Stimulated activated CD4-positive, alpha-beta T cell treated with anti-CD3 and anti-CD28 coated beads, TNF-alpha, amount 100 ng/mL, for 4 hours (primary cell): ENCODE data around the gene PTRH2.

Experiments used
- DNase-seq, 3 experiments: peaks; one replicate each; pipeline ENCODE4 v3.0.0-alpha.2; 2020; ENCODE audit warnings: low read depth in 3 of 3

PTRH2 gene

DNA sequence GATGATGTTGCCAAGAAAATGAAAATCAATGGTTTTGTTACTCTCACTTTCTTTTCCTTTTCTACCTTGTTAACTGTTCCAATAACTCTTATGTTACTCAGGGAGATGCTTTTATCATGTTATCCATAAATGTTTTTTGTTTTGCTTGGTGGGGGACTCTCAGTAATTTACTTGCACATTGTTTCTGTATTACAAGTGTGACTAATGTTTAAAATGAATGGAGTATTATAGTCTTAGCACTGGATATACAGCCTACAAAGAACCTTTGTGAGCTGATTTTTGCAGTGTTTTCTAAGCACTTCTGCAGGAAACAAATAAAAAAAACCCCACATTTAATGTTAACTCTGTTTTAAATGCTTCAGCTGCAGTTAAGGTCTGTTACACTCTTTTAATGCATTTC lies 12.3 kb upstream of the PTRH2 start:
- DNase-seq: no peak

DNA sequence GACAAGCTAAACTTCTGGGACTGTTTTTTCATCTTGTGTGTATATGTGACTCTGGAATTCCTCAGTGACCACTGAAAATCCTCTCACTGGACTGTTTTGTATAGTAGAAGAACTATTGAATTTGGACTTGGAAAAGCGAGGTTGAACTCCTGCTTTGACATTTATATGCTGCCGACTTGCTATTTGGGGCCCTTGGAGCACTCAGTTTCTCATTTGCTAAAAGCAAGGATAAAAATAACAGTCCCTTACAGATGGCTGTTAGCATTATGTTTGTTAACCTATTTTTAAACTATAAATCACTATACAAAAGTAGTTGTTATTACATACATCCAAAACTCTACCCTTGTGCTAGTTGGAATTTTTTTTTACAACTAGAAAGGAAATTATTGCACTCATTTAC lies 9.2 kb upstream of the PTRH2 start:
- DNase-seq: no peak

- no peak for DNase-seq
These were observed 7.0 kb upstream of the PTRH2 start for GRCh38 chr17:59714255-59714654.

DNA sequence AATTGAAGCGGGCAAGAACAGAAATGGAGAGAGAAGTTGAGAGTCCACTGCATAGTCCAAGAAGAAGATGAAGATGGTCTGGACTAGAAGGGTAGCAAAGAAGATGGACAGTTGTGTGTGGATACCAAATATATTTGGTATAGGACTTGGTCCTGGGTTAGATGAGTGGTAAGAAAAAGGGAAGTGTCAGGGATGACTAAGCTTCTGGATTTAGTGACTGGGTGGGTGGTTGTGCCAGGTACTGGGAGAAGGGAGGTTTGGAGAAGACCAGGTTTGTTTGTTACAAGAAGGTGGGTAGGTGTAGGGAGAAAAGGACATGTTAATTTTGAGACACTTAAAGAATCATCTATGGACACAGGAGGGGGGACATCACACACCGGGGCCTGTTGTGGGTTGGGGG lies 5.6 kb upstream of the PTRH2 start:
- no peak for DNase-seq

DNA sequence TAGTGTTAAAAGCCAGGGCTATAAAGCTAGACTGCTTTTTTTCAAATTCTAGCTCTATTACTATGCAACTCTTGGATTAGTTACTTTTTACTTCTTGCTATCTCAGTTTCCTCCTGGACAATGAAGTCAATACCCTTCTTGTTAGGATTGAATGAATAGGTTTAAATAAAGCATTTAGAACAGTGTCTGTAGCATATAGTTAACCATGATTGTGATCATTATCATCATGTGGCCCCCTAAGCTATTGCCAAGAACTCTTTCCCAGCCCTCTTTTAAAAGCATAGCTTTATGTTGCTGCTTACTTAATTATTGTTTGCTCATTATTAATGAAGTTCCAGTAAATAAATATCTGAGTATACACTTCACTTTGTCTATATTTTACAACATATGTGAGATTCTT lies 4.7 kb upstream of the PTRH2 start:
- DNase-seq: no peak

GRCh38 chr17:59707971-59708430 lies 771 bp upstream of the PTRH2 start:
- DNase-seq: no peak

DNA sequence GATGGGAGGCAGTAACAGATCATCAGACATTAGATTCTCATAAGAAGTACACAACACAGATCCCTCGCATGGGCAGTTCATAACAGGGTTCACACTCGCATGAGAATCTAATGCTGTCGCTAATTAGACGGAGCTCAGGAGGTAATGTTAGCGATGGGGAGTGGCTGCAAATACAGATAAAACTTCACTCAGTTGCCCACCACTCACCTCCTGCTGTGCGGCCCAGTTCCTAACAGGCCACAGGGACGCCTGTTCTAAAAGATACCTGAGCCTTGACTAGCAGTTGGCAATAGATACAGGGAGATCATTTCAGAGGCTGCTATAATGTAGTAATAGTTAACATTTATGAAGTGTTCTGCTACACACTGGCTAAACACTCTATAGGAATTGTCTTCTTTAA lies 4.9 kb downstream of the PTRH2 start:
- no peak for DNase-seq

DNA sequence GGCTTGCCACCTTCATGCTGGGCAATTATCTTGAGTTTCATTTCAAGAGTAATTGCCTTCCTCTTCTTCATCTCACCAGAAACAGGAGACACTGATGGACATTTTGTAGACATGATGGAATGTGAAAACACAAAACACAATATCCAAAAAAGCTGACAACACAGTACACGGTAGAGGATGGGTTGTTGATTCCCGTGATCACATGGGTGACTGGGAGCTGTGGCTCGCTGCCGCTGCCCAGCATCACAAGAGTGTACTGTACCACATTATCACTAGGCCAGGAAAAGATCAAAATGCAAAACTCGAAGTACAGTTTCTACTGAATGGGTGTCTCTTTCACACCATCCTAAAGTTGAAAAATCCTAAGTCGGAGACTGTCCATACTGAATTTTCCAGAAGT lies 7.4 kb downstream of the PTRH2 start:
- no peak for DNase-seq

DNA sequence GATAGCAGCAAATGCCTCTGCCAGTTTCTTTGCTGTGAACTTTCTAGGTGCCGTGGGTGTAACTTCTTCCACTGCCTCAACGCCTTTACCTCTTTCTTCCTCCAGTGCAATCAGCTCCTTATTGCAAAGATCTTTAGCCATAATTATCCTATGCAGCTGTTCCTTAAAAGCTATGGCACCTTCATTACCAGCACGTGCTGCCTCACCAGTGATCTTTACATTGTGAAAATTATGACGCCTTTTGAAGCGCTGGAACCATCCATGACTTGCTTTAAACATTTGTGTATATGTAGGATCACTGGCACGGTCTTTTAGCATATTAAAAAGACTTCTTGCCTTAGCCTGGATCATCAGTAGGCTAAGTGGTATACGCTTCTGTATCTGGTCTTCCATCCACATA lies 8.0 kb downstream of the PTRH2 start:
- no peak for DNase-seq

DNA sequence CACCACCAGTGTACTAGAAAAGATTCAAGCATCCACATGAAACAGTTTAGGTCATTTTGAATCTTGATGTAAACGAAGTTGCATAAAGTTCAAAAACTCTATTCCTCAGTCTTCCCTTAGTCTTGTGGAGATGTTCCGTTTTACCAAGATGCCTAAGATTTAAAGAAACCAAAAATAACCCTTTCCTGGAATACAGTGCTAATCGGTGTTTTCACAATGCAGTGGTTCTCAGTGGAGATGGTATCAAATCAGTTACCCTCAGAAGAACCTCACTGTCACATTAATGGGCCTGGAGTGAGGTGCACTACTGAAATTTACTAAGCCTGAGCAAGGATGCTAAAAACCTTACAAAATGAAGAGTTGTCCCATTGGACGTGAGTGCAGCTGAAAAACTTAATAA lies 9.1 kb downstream of the PTRH2 start:
- no peak for DNase-seq

DNA sequence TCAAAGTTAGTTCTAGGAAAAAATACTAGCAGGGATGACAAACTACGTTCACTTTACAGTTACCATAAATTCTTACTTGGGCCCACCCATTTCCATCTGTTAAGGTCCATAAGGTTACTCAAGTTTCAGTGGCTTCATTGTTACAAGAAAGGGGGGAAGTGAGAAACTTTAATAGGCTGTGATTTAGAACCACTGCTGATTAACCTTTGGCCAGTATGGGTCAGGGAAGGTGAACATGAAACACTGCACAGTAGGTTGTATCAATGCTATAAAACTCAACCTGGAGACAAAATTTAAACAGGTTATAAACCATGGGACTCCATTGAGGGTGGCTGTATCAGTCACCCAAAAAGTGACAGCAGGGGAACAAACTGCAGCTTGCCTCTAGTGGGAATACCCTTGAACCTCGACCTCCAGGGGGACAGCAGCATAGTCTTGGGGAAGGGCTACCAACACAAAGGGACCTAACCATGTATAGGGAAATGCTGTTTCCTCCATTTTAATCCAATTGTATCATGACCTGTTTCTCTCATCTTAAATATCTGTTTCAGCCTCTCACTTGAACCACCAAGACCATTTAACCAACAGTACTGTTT lies 10.4 kb downstream of the PTRH2 start:
- DNase-seq: no peak

DNA sequence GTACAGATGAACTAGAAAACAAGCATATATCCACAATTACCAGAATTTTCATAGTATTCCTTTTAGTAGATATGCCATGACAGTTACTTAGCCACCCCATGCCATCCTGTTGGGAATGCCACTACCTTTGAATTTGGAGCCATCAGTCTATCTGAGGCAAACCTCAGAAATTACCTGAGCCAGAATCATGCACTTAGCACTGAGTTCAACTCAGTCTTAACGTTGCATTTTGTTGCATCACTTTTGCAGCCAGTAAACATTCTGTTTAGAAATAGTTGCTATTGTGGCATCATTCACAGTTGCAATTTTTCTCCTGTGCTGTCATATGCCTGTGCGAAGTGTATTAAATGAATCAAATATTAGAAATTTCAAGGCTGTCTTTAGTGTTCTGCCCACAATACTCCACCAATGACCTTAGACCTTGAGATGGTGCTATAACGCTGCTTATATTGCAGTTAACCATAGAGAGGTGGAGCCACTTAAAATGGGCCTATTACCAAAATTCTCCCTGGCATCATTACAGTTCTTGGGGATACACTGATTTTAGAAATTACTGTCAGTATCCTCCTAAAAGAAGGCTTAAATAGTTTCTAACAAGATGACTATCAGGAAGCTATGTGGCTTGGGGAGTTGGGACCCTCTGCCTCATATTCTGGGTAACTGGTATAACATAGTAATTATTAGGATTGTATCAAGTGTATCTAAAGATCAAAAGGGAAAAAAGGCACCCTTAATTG lies 11.1 kb downstream of the PTRH2 start:
- DNase-seq: no peak

- no peak for DNase-seq
These were observed 12.9 kb downstream of the PTRH2 start for GRCh38 chr17:59694344-59694743.

GRCh38 chr17:59693582-59693981 lies 13.6 kb downstream of the PTRH2 start:
- no peak for DNase-seq

- no peak for DNase-seq
These were observed 18.7 kb downstream of the PTRH2 start for GRCh38 chr17:59688496-59688895.

DNA sequence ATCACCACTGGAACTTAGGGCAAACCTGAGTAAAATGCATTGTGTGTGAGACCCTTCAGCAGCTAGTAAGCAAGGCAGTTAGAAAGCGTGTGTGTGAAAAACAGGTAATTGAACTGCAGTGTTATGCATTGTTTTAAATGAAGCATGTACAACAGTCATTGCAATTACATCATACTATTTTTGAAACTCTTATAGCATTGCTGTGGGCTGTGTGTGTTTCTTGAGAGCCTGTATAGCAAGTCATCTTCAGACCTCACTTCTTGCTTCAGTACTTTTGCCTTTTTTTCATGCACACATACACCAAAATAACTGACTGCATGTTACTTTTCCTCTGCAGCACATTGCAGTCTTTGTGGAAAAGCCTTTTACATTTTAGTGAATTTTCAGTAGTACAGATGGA lies 19.2 kb downstream of the PTRH2 start:
- no peak for DNase-seq

- DNase-seq: no peak
These were observed 22.3 kb downstream of the PTRH2 start for GRCh38 chr17:59684967-59685366.

GRCh38 chr17:59683283-59683682 lies 23.9 kb downstream of the PTRH2 start:
- DNase-seq: no peak

GRCh38 chr17:59680314-59680713 lies 26.9 kb downstream of the PTRH2 start:
- DNase-seq: no peak

- no peak for DNase-seq
These were observed 28.3 kb downstream of the PTRH2 start for GRCh38 chr17:59678918-59679317.

- no peak for DNase-seq
These were observed 30.5 kb downstream of the PTRH2 start for GRCh38 chr17:59676716-59677115.

GRCh38 chr17:59675231-59675630 lies 32.0 kb downstream of the PTRH2 start:
- DNase-seq: no peak

- DNase-seq: no peak
These were observed 35.8 kb downstream of the PTRH2 start for GRCh38 chr17:59671386-59671785.

GRCh38 chr17:59669944-59670343 lies 37.3 kb downstream of the PTRH2 start:
- no peak for DNase-seq
